DOHH2 (cell line): Measurements from ENCODE around the gene LAMA2.

ENCODE experiments used
- H3F3A ChIP-seq: fragments of 200-600 bp; sonication (generic), shearing (Covaris generic); 2 replicates; pipeline ENCODE4 v1.6.0; 2016; ENCODE audit warnings: antibody characterized with exemption, mild to moderate bottlenecking; ENCODE audit not compliant: control insufficient read depth, insufficient read depth
- H3K27ac ChIP-seq: fragments of 200-600 bp; sonication (generic); 2 replicates; pipeline ENCODE4 v1.5.1; 2014; ENCODE audit warnings: low read depth, mild to moderate bottlenecking, low read length, moderate library complexity
- H3K27me3 ChIP-seq: fragments of 200-600 bp; sonication (generic); 2 replicates; pipeline ENCODE4 v1.6.1; 2014; ENCODE audit warnings: mild to moderate bottlenecking, low read length, mixed read lengths; ENCODE audit not compliant: control insufficient read depth
- H3K36me3 ChIP-seq: fragments of 200-600 bp; sonication (generic); 2 replicates; pipeline ENCODE4 v1.6.1; 2014; ENCODE audit warnings: mild to moderate bottlenecking, low read length, moderate library complexity, mixed read lengths; ENCODE audit not compliant: control insufficient read depth
- H3K4me1 ChIP-seq: fragments of 200-600 bp; sonication (generic); 2 replicates; pipeline ENCODE4 v1.6.1; 2014; ENCODE audit warnings: mild to moderate bottlenecking, low read length, mixed read lengths; ENCODE audit not compliant: control insufficient read depth
- H3K4me2 ChIP-seq: fragments of 200-600 bp; sonication (generic); 2 replicates; pipeline ENCODE4 v1.6.0; 2014; ENCODE audit warnings: mild to moderate bottlenecking, low read length, moderate library complexity
- H3K4me3 ChIP-seq: fragments of 200-600 bp; sonication (generic); 2 replicates; pipeline ENCODE4 v1.5.1; 2014; ENCODE audit warnings: mild to moderate bottlenecking, low read length, mixed read lengths
- H3K79me2 ChIP-seq: fragments of 200-600 bp; sonication (generic); 2 replicates; pipeline ENCODE4 v1.6.1; 2014; ENCODE audit warnings: mild to moderate bottlenecking, low read length, mixed read lengths; ENCODE audit not compliant: control insufficient read depth
- H3K9me2 ChIP-seq: fragments of 200-600 bp; sonication (generic); replicated peaks from 2 replicates; pipeline ENCODE4 v1.6.1; 2014; ENCODE audit warnings: mild to moderate bottlenecking, low read length, mixed read lengths; ENCODE audit not compliant: control insufficient read depth
- H3K9me3 ChIP-seq: fragments of 200-600 bp; sonication (generic); 2 replicates; pipeline ENCODE4 v1.6.1; 2014; ENCODE audit warnings: antibody characterized with exemption, low read length, mixed read lengths; ENCODE audit not compliant: control insufficient read depth, insufficient read depth
- H4K20me1 ChIP-seq: fragments of 200-600 bp; sonication (generic); 2 replicates; pipeline ENCODE4 v1.6.0; 2014; ENCODE audit warnings: low read depth, mild to moderate bottlenecking, antibody characterized with exemption, low read length, moderate library complexity; ENCODE audit not compliant: control insufficient read depth, insufficient read depth
- EZH2phosphoT487 ChIP-seq: fragments of 200-600 bp; sonication (generic); IDR thresholded peaks from 2 replicates; pipeline ENCODE4 v1.6.1; 2017; ENCODE audit warnings: borderline replicate concordance, mild to moderate bottlenecking, antibody characterized with exemption, low read length, moderate library complexity, mixed read lengths
- TF ChIP-seq, protein P1 (sequence below): fragments of 200-600 bp; sonication (generic); IDR thresholded peaks from one replicate; pipeline ENCODE4 v1.5.1; 2014; ENCODE audit warnings: antibody characterized with exemption, mild to moderate bottlenecking, low read depth, low read length; ENCODE audit not compliant: poor library complexity, severe bottlenecking

Gene LAMA2

DNA sequence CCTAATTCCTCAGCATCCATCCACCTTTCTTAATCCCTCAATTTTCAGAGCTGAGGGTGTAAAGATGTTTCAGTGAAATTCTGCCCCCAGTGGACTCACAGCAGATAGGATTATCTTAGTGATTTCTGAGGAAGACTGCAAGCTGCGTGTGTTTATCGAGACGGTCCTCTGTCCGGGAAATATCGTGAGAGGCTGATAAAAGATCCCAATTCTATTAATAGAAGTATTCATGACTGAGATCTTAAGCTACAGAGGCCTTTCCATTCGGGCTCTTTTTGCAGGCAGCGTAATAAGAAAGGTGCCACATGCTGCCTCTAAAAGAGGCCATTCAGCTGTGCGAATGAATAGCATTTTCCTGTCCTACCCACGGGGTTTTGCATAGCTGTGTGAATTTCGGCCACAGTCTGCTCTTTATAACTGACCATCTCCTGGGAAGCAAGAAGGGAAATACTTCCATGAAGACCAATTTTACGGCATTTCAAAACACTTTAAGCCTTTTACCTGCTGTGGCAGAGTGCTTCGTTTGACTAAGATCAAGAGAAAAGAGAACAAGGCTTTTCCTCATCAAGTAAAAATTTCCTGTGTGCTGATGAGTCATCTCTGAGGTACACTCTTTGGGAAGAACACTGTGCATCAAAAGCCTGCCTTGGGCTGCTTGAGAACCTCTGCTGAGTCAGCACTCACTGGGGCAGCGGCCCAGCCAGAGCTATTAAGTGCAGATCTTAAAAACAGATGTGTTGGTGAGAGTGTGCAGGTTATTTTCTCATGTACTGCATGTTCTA, 618.2 kb downstream of the LAMA2 start:
- 0 out of 2 replicates have a peak overlapping the region, but pooled peaks have one; percentile 13 for H3K4me2 ChIP-seq
- TF ChIP-seq, protein P1, sequence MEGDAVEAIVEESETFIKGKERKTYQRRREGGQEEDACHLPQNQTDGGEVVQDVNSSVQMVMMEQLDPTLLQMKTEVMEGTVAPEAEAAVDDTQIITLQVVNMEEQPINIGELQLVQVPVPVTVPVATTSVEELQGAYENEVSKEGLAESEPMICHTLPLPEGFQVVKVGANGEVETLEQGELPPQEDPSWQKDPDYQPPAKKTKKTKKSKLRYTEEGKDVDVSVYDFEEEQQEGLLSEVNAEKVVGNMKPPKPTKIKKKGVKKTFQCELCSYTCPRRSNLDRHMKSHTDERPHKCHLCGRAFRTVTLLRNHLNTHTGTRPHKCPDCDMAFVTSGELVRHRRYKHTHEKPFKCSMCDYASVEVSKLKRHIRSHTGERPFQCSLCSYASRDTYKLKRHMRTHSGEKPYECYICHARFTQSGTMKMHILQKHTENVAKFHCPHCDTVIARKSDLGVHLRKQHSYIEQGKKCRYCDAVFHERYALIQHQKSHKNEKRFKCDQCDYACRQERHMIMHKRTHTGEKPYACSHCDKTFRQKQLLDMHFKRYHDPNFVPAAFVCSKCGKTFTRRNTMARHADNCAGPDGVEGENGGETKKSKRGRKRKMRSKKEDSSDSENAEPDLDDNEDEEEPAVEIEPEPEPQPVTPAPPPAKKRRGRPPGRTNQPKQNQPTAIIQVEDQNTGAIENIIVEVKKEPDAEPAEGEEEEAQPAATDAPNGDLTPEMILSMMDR: peak; percentile 64
- no peak for TF ChIP-seq EZH2phosphoT487
- peaks cover 12% of the 10 kb centered on the region for H3K27me3 ChIP-seq
- H4K20me1 ChIP-seq: no peaks in the 10 kb centered on the region
- H3K4me3 ChIP-seq: no peak overlapping the region
- H3K27ac ChIP-seq: no peak overlapping the region
- H3K79me2 ChIP-seq: no peaks in the 10 kb centered on the region
- H3F3A ChIP-seq: no peaks in the 10 kb centered on the region
- no peaks in the 10 kb centered on the region for H3K9me2 ChIP-seq
- H3K36me3 ChIP-seq: no peaks in the 10 kb centered on the region
- no peaks in the 10 kb centered on the region for H3K9me3 ChIP-seq
- peaks cover 9% of the 10 kb centered on the region for H3K4me1 ChIP-seq

DNA sequence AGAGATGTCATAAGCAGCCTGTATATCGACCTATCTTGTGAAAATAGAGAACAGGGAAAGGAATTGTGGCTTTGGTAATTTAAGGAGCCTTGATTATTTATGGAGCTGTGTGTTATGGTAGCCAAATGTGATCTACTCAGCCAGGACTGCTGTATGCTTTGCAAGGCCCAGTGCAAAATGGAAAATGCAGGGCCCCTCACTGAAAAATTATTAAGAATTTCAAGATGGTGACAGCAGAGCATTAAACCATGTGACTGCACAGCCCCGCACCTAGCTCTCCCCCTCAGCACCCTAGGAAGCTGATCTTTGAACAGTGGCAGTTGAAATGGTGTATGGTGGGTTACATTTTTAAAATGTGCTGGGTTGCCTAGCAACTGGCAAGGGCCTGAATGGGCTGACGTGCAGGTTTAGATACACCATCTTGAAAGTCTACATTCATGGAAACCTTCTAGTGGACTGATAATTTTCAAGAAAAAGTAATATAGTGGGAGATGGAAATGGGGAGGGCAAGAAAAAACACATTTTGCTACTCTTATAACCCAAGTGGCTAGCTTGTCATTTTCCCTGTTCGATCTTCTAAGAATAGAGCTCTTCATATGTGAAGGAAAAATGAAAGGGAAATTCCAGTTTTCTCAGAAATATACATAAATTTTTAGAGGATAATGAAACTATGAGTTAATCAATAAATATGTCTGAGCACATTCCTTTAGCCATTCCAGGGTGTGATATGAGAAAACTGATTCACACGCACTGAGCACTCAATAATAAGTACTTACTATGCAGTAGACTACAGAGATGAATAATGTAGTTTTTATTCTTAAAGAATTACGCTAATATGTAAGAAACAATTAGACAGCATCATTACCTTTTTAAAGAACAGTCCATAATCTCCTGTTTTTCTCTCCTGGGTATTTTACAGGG, 619.1 kb downstream of the LAMA2 start:
- Histone ChIP-seq H3K79me2 (no peaks in the 10 kb centered on the region), H3K9me2 (no peaks in the 10 kb centered on the region), H4K20me1 (no peaks in the 10 kb centered on the region), H3K4me1 (peaks cover 9% of the 10 kb centered on the region), H3K4me3 (no peak overlapping the region), H3K27ac (no peak overlapping the region), H3K4me2 (no peak overlapping the region), H3K36me3 (no peaks in the 10 kb centered on the region), H3K9me3 (no peaks in the 10 kb centered on the region), H3K27me3 (peaks cover 12% of the 10 kb centered on the region), H3F3A (no peaks in the 10 kb centered on the region)
- TF ChIP-seq, protein P1: no peak
- TF ChIP-seq EZH2phosphoT487: no peak

DNA sequence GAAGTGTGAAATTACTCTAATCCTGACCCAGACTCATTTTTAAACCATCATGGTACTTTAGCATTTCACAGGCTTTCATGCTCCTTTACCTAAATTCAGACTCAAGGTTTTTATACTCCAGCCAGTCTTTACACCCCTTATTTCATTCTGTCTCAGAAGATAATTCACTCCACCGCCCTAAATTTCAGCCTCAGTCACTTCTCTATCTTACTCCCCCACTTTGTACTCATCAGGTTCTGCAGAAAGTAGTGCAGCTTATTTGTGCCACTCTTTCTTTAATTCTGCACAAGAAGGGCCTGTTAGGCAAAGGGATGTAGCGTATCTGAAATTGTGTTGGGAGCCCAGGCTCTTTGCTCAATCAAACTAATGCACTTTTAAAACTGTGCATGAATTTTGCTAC, 621.5 kb downstream of the LAMA2 start:
- H3K9me3 ChIP-seq: no peaks in the 10 kb centered on the region
- no peak overlapping the region for H3K4me2 ChIP-seq
- H3K36me3 ChIP-seq: no peaks in the 10 kb centered on the region
- H3K79me2 ChIP-seq: no peaks in the 10 kb centered on the region
- no peaks in the 10 kb centered on the region for H3K27me3 ChIP-seq
- no peak overlapping the region for H3K4me3 ChIP-seq
- H4K20me1 ChIP-seq: no peaks in the 10 kb centered on the region
- TF ChIP-seq, protein P1: no peak
- no peak for TF ChIP-seq EZH2phosphoT487
- H3F3A ChIP-seq: no peaks in the 10 kb centered on the region
- no peaks in the 10 kb centered on the region for H3K9me2 ChIP-seq
- no peak overlapping the region for H3K27ac ChIP-seq
- peaks cover 3% of the 10 kb centered on the region for H3K4me1 ChIP-seq
